PFSK-1 (cell line): ENCODE results near the gene MRPL21.

Experiments used
- POLR2AphosphoS5 ChIP-seq: IDR thresholded peaks from 2 replicates; pipeline ENCODE4 v1.6.1; 2012; ENCODE audit warnings: low read depth, mild to moderate bottlenecking, control low read depth, low read length, moderate library complexity
- SIN3A ChIP-seq: IDR thresholded peaks from 2 replicates; pipeline ENCODE4 v1.6.1; 2012; ENCODE audit warnings: mild to moderate bottlenecking, low read length, moderate library complexity, borderline replicate concordance; ENCODE audit not compliant: insufficient read depth
- TAF1 ChIP-seq: IDR thresholded peaks from 2 replicates; pipeline ENCODE4 v1.6.1; 2012; ENCODE audit warnings: low read length, control low read depth, borderline replicate concordance; ENCODE audit not compliant: insufficient read depth
- TF ChIP-seq, protein P1 (sequence below), 2 experiments: IDR thresholded peaks; 2 replicates each; pipeline versions ENCODE4 v1.6.1 to v1.8.0; 2011 to 2012; ENCODE audit warnings: low read depth in 2 of 2, low read length in 2 of 2, control low read depth in 1 of 2, inconsistent platforms in 1 of 2, mild to moderate bottlenecking in 1 of 2, moderate library complexity in 1 of 2; ENCODE audit not compliant: insufficient read depth in 1 of 2

GRCh38 chr11:68854273-68854958, 49.2 kb downstream of the MRPL21 start:
- no peak for TF ChIP-seq POLR2AphosphoS5
- no peak for TF ChIP-seq SIN3A
- no peak for TF ChIP-seq TAF1
- TF ChIP-seq, protein P1, sequence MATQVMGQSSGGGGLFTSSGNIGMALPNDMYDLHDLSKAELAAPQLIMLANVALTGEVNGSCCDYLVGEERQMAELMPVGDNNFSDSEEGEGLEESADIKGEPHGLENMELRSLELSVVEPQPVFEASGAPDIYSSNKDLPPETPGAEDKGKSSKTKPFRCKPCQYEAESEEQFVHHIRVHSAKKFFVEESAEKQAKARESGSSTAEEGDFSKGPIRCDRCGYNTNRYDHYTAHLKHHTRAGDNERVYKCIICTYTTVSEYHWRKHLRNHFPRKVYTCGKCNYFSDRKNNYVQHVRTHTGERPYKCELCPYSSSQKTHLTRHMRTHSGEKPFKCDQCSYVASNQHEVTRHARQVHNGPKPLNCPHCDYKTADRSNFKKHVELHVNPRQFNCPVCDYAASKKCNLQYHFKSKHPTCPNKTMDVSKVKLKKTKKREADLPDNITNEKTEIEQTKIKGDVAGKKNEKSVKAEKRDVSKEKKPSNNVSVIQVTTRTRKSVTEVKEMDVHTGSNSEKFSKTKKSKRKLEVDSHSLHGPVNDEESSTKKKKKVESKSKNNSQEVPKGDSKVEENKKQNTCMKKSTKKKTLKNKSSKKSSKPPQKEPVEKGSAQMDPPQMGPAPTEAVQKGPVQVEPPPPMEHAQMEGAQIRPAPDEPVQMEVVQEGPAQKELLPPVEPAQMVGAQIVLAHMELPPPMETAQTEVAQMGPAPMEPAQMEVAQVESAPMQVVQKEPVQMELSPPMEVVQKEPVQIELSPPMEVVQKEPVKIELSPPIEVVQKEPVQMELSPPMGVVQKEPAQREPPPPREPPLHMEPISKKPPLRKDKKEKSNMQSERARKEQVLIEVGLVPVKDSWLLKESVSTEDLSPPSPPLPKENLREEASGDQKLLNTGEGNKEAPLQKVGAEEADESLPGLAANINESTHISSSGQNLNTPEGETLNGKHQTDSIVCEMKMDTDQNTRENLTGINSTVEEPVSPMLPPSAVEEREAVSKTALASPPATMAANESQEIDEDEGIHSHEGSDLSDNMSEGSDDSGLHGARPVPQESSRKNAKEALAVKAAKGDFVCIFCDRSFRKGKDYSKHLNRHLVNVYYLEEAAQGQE (IDR thresholded peaks at IDR 0.05; ENCODE audit: insufficient read depth in 1 of 2, low read depth in 2 of 2, low read length in 2 of 2), result no peak
